Activated T-helper 1 cell treated with Interleukin-2 at 50 U/mL for 16 hours (primary cell): ENCODE measurements around the gene CDH15.

Experiments
- DNase-seq: peaks from one replicate; pipeline ENCODE4 v3.0.0-alpha.2; 2020; ENCODE audit warnings: low read depth

The CDH15 gene

GRCh38 chr16:89199241-89200123 is 27.9 kb downstream of the CDH15 start:
- no peak for DNase-seq

- DNase-seq = no peak
Observed at GRCh38 chr16:89200124-89200849, 28.7 kb downstream of the CDH15 start, which contains the start of gene SLC22A31. SLC22A31 (minus strand) TSS chr16:89200537; CDS start chr16:89200501, 36 bp downstream.

- no peak for DNase-seq
Observed at GRCh38 chr16:89200850-89201411, 29.4 kb downstream of the CDH15 start.

- peak; percentile 64 for DNase-seq
Observed at GRCh38 chr16:89201439-89202377, 30.2 kb downstream of the CDH15 start.

- no peak for DNase-seq
Observed at GRCh38 chr16:89202422-89203215, 31.1 kb downstream of the CDH15 start.

- DNase-seq = no peak
Observed at GRCh38 chr16:89207993-89208392, 36.4 kb downstream of the CDH15 start.

- DNase-seq = no peak
Observed at GRCh38 chr16:89209522-89210044, 38.0 kb downstream of the CDH15 start.

GRCh38 chr16:89210165-89210903 is 38.8 kb downstream of the CDH15 start:
- DNase-seq = no peak

GRCh38 chr16:89210904-89211515 is 39.5 kb downstream of the CDH15 start:
- DNase-seq = no peak

- DNase-seq = peak; percentile 64
Observed at GRCh38 chr16:89216315-89217137, 45.0 kb downstream of the CDH15 start.

GRCh38 chr16:89217138-89217387 is 45.5 kb downstream of the CDH15 start:
- no peak for DNase-seq

- peak; percentile 76 for DNase-seq
Observed at GRCh38 chr16:89217388-89218191, 46.0 kb downstream of the CDH15 start, which contains the start of gene ZNF778. ZNF778 (plus strand) TSS chr16:89217703; CDS start chr16:89221128, 3,425 bp downstream.

- no peak for DNase-seq
Observed at GRCh38 chr16:89219365-89219764, 47.8 kb downstream of the CDH15 start.

- DNase-seq = no peak
Observed at GRCh38 chr16:89221604-89222003, 50.1 kb downstream of the CDH15 start.

GRCh38 chr16:89222931-89223330 is 51.4 kb downstream of the CDH15 start:
- no peak for DNase-seq

GRCh38 chr16:89224665-89225064 is 53.1 kb downstream of the CDH15 start:
- no peak for DNase-seq

- DNase-seq = no peak
Observed at GRCh38 chr16:89230255-89230654, 58.7 kb downstream of the CDH15 start.

GRCh38 chr16:89232107-89232506 is 60.6 kb downstream of the CDH15 start:
- no peak for DNase-seq
